Stimulated activated naive B cell treated with anti-CD40 and anti-IgM and Interleukin-4, amounts not matched to agents 10 μg/mL and 1 μg/mL and 100 μg/mL, for 72 hours (primary cell): ENCODE data around the gene JADE2.

Experiments
- ATAC-seq, 2 donors: fragments of 150-1000 bp; cut with Tn5 transposase; replicated peaks; 2 replicates each; pipeline ENCODE4 v1.10.0; 2021; ENCODE audit warnings: moderate library complexity in 1 of 2
- DNase-seq: peaks from one replicate; pipeline ENCODE4 v3.0.0; 2021
- H3K27ac Mint-ChIP-seq: one replicate; pipeline ENCODE4 v1.8.0; 2022; ENCODE audit warnings: mild to moderate bottlenecking, mixed read lengths
- H3K27me3 Mint-ChIP-seq, 2 donors: one replicate each; pipeline ENCODE4 v1.8.0; 2022; ENCODE audit warnings: mixed read lengths in 2 of 2
- H3K36me3 Mint-ChIP-seq, 2 donors: one replicate each; pipeline ENCODE4 v1.8.0; 2022; ENCODE audit warnings: mixed read lengths in 2 of 2, mild to moderate bottlenecking in 1 of 2
- H3K4me1 Mint-ChIP-seq, 2 donors: one replicate each; pipeline ENCODE4 v1.8.0; 2022; ENCODE audit warnings: mixed read lengths in 2 of 2, mild to moderate bottlenecking in 1 of 2
- H3K4me3 Mint-ChIP-seq, 2 donors: one replicate each; pipeline ENCODE4 v1.8.0; 2022; ENCODE audit warnings: mild to moderate bottlenecking in 2 of 2, mixed read lengths in 2 of 2, moderate library complexity in 1 of 2
- H3K9me3 Mint-ChIP-seq, 2 donors: one replicate each; pipeline ENCODE4 v1.8.0; 2022; ENCODE audit warnings: mixed read lengths in 2 of 2, mild to moderate bottlenecking in 1 of 2

The JADE2 gene

DNA sequence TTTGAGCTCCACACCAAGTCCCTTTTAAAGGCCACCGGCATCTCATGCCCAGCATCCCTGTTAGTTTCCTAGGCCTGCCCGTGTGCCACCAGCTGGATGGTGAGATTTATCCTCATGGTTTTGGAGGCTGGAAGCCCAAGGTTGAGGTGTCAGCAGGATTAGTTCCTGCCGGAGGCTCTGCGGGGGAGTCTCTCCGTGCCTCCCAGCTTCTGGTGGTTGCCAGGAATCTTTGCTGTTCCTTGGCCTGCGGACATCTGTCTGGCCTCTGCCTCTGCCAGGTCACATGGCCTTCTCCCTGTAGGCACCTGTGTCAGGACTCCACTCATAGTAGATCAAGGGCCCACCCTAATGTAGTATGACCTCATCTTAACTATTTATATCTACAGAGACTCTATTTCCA is 45.4 kb downstream of the JADE2 start:
- Mint-ChIP-seq H3K4me1 (peaks cover 25 to 64% of the 10 kb centered on the region in 2 donors), H3K27me3 (no peaks in the 10 kb centered on the region), H3K36me3 (peaks cover 60 to 73% of the 10 kb centered on the region in 2 donors), H3K9me3 (no peaks in the 10 kb centered on the region), H3K4me3 (no peak overlapping the region), H3K27ac (peak overlapping the region; percentile 83)
- ATAC-seq (no peak), DNase-seq (no peak)

DNA sequence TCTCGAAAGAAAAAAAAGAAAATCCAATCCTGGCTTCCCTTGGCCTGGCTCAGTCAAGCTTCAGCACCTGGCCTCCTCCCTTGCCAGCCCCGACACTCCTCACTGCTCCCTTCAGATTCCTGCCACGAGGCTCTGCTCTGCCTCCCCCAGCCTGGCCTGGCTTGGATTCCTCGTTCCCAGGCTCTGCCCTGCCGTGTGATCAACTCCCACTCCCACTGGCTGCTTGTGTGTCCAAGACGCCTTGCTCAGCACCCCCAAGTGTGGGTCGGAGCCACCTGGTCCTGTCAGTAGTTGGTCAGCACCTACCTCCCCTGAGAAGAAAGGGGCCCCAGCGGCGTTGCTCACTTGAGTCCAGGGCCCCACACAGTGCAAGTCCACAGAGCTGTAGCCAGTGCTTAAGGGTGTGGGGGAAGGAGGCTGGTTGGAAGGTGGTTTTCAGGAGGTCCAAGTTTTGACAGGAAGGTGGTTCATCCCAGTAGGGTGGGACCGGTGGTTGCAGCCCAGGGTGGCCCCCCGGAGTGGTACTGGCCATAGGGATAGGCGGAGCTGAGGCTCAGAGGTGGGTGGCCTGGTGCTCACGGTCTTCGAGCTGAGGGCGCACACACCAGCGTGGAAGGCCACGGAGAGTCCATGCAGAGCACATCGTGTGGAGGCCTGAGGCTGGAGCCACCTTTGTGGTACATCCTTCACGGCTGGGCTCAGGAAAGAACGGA is 46.4 kb downstream of the JADE2 start:
- ATAC-seq (no peak), DNase-seq (no peak)
- Mint-ChIP-seq H3K4me3 (no peak overlapping the region), H3K4me1 (peaks cover 32 to 68% of the 10 kb centered on the region in 2 donors), H3K9me3 (no peaks in the 10 kb centered on the region), H3K27ac (peak overlapping the region; percentile 90), H3K36me3 (peaks cover 60 to 72% of the 10 kb centered on the region in 2 donors), H3K27me3 (no peaks in the 10 kb centered on the region)

DNA sequence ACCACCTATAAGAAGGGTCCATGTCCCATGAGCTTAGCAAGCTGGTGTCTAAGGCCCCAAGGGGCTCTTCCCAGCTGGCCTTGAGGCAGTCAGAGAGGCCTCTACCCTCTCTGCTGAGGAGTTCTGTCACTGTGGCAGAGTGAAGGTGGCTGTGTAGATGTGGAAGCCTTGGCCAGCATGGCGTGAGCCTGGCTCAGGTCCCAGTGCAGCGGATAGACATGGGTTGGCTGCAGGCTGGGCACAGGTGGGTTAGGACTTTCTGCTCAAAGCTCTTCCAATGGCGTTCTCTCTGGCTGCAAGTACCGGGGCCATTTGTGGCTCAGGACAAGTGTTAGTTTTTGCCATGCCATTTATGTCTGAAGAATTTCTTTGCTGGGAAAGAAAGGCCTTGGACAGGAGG is 47.3 kb downstream of the JADE2 start:
- Mint-ChIP-seq H3K27ac (peak overlapping the region; percentile 90), H3K27me3 (no peaks in the 10 kb centered on the region), H3K4me1 (peaks cover 36 to 72% of the 10 kb centered on the region in 2 donors), H3K9me3 (no peaks in the 10 kb centered on the region), H3K4me3 (peak overlapping the region in 1 of 2 donors; percentile 32), H3K36me3 (peaks cover 60 to 77% of the 10 kb centered on the region in 2 donors)
- DNase-seq (no peak), ATAC-seq (no peak)

GRCh38 chr5:134574521-134574920 is 49.1 kb downstream of the JADE2 start:
- ATAC-seq (no peak), DNase-seq (no peak)
- Mint-ChIP-seq H3K27me3 (no peaks in the 10 kb centered on the region), H3K36me3 (peaks cover 72 to 82% of the 10 kb centered on the region in 2 donors), H3K27ac (no peak overlapping the region), H3K4me3 (no peak overlapping the region), H3K4me1 (peaks cover 36 to 64% of the 10 kb centered on the region in 2 donors), H3K9me3 (no peaks in the 10 kb centered on the region)

DNA sequence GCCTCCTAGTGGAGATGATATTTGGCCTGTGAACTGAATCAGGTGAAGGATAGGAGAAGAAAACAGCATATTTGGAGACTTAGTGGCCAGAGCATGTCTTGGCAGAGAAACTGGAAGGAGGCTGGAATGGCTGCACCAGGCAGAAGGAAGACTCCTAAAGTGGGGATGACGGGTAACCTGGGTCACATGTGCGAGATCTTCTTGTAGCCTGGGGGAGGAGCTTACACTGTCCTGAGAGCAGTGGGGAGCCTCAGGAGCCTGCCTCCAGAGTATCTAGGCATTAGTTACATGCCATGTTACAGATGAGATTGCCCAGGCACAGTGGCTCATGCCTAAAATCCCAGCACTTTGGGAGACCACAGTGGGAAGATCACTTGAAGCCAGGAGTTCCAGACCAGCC is 49.8 kb downstream of the JADE2 start:
- DNase-seq: no peak
- ATAC-seq: no peak
- H3K36me3 Mint-ChIP-seq: peaks cover 67 to 78% of the 10 kb centered on the region in 2 donors
- no peaks in the 10 kb centered on the region for H3K9me3 Mint-ChIP-seq
- no peak overlapping the region for H3K4me3 Mint-ChIP-seq
- H3K27me3 Mint-ChIP-seq: no peaks in the 10 kb centered on the region
- peaks cover 29 to 60% of the 10 kb centered on the region in 2 donors for H3K4me1 Mint-ChIP-seq
- peak overlapping the region; percentile 14 for H3K27ac Mint-ChIP-seq

DNA sequence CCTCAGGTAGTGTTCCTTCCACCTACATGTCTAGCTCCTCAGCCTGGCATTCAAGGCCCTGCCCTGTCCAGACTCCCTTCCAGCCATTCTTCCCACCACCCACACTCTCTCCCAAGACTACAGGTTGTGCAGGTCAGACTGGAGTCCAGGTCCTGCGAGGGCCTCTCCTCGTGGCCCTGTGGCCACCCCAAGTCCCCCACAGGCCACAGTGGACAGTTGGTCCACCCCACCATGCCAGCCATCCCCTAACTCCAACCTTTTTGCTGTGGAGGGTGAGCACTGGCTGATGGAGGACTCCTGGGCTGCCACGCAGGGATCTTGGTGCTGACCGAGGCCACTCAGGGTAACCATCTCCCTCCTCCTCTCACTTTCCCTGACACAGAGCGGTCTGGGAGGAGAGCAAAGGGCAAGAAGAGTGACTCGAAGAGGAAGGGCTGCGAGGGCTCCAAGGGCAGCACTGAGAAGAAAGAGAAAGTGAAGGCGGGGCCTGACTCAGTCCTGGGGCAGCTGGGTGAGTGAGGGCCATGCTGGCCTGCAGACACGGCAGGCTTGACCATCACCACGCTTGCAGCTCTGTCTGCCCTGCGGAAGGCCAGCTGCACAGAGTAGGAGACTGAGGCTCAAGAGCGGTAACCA is 51.0 kb downstream of the JADE2 start:
- H3K4me1 Mint-ChIP-seq: peaks cover 25 to 51% of the 10 kb centered on the region in 2 donors
- H3K27me3 Mint-ChIP-seq: no peaks in the 10 kb centered on the region
- H3K36me3 Mint-ChIP-seq: peaks cover 61 to 78% of the 10 kb centered on the region in 2 donors
- peak overlapping the region; percentile 79 for H3K27ac Mint-ChIP-seq
- ATAC-seq: no peak
- DNase-seq: no peak
- no peaks in the 10 kb centered on the region for H3K9me3 Mint-ChIP-seq
- H3K4me3 Mint-ChIP-seq: peak overlapping the region in 1 of 2 donors; percentile 27

- H3K36me3 Mint-ChIP-seq: peaks cover 55 to 71% of the 10 kb centered on the region in 2 donors
- no peaks in the 10 kb centered on the region for H3K27me3 Mint-ChIP-seq
- peak overlapping the region; percentile 79 for H3K27ac Mint-ChIP-seq
- ATAC-seq (peak in 1 of 2 donors; percentile 21), DNase-seq (no peak)
- H3K4me3 Mint-ChIP-seq: peak overlapping the region; percentile 5 to 27
- peaks cover 24 to 44% of the 10 kb centered on the region in 2 donors for H3K4me1 Mint-ChIP-seq
- no peaks in the 10 kb centered on the region for H3K9me3 Mint-ChIP-seq
These were observed 51.7 kb downstream of the JADE2 start for GRCh38 chr5:134577022-134577795.

- no peaks in the 10 kb centered on the region for H3K27me3 Mint-ChIP-seq
- H3K27ac Mint-ChIP-seq: peak overlapping the region; percentile 78
- H3K9me3 Mint-ChIP-seq: no peaks in the 10 kb centered on the region
- DNase-seq (peak; percentile 62), ATAC-seq (peak; percentile 76 to 78)
- peak overlapping the region; percentile 10 to 22 for H3K4me3 Mint-ChIP-seq
- H3K4me1 Mint-ChIP-seq: peaks cover 23 to 38% of the 10 kb centered on the region in 2 donors
- H3K36me3 Mint-ChIP-seq: peaks cover 49 to 63% of the 10 kb centered on the region in 2 donors
These were observed 52.5 kb downstream of the JADE2 start for GRCh38 chr5:134577796-134578577.

DNA sequence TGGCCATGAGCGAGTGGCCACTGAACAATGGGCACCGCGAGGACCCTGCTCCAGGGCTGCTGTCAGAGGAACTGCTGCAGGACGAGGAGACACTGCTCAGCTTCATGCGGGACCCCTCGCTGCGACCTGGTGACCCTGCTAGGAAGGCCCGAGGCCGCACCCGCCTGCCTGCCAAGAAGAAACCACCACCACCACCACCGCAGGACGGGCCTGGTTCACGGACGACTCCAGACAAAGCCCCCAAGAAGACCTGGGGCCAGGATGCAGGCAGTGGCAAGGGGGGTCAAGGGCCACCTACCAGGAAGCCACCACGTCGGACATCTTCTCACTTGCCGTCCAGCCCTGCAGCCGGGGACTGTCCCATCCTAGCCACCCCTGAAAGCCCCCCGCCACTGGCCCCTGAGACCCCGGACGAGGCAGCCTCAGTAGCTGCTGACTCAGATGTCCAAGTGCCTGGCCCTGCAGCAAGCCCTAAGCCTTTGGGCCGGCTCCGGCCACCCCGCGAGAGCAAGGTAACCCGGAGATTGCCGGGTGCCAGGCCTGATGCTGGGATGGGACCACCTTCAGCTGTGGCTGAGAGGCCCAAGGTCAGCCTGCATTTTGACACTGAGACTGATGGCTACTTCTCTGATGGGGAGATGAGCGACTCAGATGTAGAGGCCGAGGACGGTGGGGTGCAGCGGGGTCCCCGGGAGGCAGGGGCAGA is 53.3 kb downstream of the JADE2 start:
- H3K9me3 Mint-ChIP-seq: no peaks in the 10 kb centered on the region
- H3K36me3 Mint-ChIP-seq: peaks cover 48 to 60% of the 10 kb centered on the region in 2 donors
- H3K27ac Mint-ChIP-seq: peak overlapping the region; percentile 78

GRCh38 chr5:134579284-134579771 is 53.9 kb downstream of the JADE2 start:
- ATAC-seq (no peak), DNase-seq (no peak)
- Mint-ChIP-seq H3K4me1 (peaks cover 27 to 44% of the 10 kb centered on the region in 2 donors), H3K27me3 (no peaks in the 10 kb centered on the region), H3K9me3 (no peaks in the 10 kb centered on the region), H3K36me3 (peaks cover 45 to 58% of the 10 kb centered on the region in 2 donors), H3K27ac (peak overlapping the region; percentile 84), H3K4me3 (peak overlapping the region in 1 of 2 donors; percentile 19)

More for the DNA sequence above, 53.3 kb downstream of the JADE2 start:
- peak overlapping the region in 1 of 2 donors; percentile 10 for H3K4me3 Mint-ChIP-seq
- ATAC-seq: no peak
- no peaks in the 10 kb centered on the region for H3K27me3 Mint-ChIP-seq
- peaks cover 25 to 44% of the 10 kb centered on the region in 2 donors for H3K4me1 Mint-ChIP-seq
- DNase-seq: no peak

DNA sequence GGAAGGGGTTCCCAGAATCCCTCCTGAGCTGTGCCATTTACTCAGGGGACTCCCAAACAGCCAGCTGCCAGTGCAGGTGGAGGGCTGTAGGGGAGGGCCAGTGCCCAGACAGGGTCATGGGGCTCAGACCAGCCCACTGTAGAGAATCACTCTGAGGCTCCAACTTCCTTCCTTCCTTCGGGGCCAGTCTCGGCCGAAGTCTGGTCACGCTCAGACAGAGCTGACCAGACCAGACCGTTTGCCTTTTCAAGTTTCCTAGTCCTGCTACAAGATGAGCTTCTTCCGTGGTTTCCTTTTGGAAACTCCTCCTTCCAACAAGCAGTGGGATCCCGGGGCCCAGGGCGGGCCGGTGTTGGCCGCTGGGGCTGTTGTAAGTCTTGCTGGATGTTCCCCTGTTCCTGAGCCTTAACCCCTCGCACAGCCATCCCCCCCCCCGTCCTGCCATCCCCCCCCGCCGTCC is 54.6 kb downstream of the JADE2 start:
- peaks cover 38 to 51% of the 10 kb centered on the region in 2 donors for H3K36me3 Mint-ChIP-seq
- peak overlapping the region; percentile 79 for H3K27ac Mint-ChIP-seq
- no peak for ATAC-seq

DNA sequence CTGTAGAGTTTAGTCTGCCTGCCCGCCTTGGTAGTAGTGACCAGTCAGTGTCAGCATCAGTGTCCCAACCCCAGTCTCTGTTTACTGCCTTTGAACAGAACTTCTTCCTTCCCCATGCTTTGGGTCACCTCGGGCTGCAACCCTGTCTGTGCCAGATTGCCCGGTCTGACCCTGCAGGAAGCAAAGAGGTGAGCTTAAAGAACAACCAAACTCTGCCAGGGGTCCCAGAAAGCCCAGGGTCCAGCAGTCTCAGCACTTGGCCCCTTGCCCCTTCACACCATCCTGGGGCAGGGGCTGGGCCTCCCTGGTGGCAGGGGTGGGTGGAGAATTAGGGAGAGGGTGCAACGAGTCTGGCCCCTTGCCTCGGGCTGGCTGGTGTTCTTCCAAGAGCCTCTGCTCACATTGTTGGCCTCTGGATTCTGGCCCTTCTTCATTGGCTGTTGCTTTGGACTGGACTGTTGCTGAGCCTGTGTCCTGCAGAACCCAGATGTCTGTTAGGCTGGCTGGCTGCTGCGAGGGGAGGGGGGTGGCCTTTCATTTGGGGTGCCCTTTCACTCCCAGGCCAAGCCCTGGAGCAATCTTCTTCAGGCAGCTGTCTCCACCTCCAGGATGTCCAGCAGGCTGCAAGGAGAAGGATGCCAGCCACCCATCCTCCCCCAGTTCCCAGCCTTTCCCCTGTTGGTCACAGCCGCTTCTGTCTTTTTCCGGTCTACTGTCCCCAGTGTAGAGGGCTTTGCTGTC is 55.9 kb downstream of the JADE2 start:
- Mint-ChIP-seq H3K4me1 (peaks cover 23 to 33% of the 10 kb centered on the region in 2 donors), H3K27ac (peak overlapping the region; percentile 81), H3K36me3 (peaks cover 31 to 42% of the 10 kb centered on the region in 2 donors), H3K27me3 (no peaks in the 10 kb centered on the region), H3K9me3 (no peaks in the 10 kb centered on the region), H3K4me3 (no peak overlapping the region)
- no peak for DNase-seq
- no peak for ATAC-seq

More for the DNA sequence above, 54.6 kb downstream of the JADE2 start:
- peaks cover 27 to 37% of the 10 kb centered on the region in 2 donors for H3K4me1 Mint-ChIP-seq
- no peak overlapping the region for H3K4me3 Mint-ChIP-seq
- no peaks in the 10 kb centered on the region for H3K9me3 Mint-ChIP-seq
- DNase-seq: no peak
- no peaks in the 10 kb centered on the region for H3K27me3 Mint-ChIP-seq
